ENCODE results near the gene MOSPD2.

DNA sequence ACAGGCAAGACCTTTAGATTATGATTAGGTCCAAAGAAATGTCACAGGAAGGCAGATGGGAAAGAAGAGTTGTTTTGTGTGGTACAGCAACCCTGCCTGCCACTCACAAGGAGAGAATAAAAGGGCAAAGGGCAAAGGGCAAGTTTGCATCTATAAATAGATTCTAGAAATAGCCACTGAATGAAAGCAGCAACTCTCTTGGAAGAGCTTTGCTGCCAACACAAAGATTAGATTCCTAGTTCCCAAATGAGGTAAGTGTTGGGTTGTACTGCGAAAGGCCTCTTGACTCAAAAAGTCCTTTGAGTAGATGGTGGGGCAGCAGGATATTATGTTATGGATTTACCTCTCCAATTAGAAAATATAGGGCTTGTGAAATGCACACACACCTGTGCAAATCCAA is 61.2 kb downstream of the MOSPD2 start:
- TF ChIP-seq, protein P1, sequence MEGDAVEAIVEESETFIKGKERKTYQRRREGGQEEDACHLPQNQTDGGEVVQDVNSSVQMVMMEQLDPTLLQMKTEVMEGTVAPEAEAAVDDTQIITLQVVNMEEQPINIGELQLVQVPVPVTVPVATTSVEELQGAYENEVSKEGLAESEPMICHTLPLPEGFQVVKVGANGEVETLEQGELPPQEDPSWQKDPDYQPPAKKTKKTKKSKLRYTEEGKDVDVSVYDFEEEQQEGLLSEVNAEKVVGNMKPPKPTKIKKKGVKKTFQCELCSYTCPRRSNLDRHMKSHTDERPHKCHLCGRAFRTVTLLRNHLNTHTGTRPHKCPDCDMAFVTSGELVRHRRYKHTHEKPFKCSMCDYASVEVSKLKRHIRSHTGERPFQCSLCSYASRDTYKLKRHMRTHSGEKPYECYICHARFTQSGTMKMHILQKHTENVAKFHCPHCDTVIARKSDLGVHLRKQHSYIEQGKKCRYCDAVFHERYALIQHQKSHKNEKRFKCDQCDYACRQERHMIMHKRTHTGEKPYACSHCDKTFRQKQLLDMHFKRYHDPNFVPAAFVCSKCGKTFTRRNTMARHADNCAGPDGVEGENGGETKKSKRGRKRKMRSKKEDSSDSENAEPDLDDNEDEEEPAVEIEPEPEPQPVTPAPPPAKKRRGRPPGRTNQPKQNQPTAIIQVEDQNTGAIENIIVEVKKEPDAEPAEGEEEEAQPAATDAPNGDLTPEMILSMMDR (IDR thresholded peaks at IDR 0.05), result no peak
- no peak for TF ChIP-seq POLR2A (IDR thresholded peaks at IDR 0.05)
